Brain pericyte (primary cell): Measurements from ENCODE around the gene ZBTB8B.
"Not testable (repeated sequence)": the region's sequence is repeated elsewhere in the genome, so short reads cannot be mapped to it uniquely, and the experiment has no call there.

Experiments
- DNase-seq: peaks from one replicate; pipeline ENCODE4 v3.0.0-alpha.2; 2012; ENCODE audit warnings: low read depth, low spot score

ZBTB8B gene

GRCh38 chr1:32470431-32470830 lies 5.6 kb downstream of the ZBTB8B start:
- DNase-seq, result no peak

GRCh38 chr1:32470991-32471694 lies 6.3 kb downstream of the ZBTB8B start:
- no peak for DNase-seq

- DNase-seq, result no peak
These were observed 7.0 kb downstream of the ZBTB8B start for GRCh38 chr1:32471695-32472362.

GRCh38 chr1:32472966-32473365 lies 8.1 kb downstream of the ZBTB8B start:
- DNase-seq, result not testable (repeated sequence)

- no peak for DNase-seq
These were observed 10.1 kb downstream of the ZBTB8B start for GRCh38 chr1:32474954-32475353.

GRCh38 chr1:32480003-32480402 lies 15.1 kb downstream of the ZBTB8B start:
- no peak for DNase-seq

GRCh38 chr1:32480761-32481160 lies 15.9 kb downstream of the ZBTB8B start:
- DNase-seq, result no peak

- not testable (repeated sequence) for DNase-seq
These were observed 16.9 kb downstream of the ZBTB8B start for GRCh38 chr1:32481788-32482187.

GRCh38 chr1:32485554-32486255 lies 20.8 kb downstream of the ZBTB8B start:
- DNase-seq, result no peak

GRCh38 chr1:32486463-32487113 lies 21.7 kb downstream of the ZBTB8B start:
- no peak for DNase-seq

GRCh38 chr1:32487182-32487581 lies 22.3 kb downstream of the ZBTB8B start:
- DNase-seq, result no peak

- no peak for DNase-seq
These were observed 25.0 kb downstream of the ZBTB8B start for GRCh38 chr1:32489774-32490454.

- DNase-seq, result no peak
These were observed 26.5 kb downstream of the ZBTB8B start for GRCh38 chr1:32491386-32491785.

GRCh38 chr1:32494196-32494595 lies 29.3 kb downstream of the ZBTB8B start:
- no peak for DNase-seq

GRCh38 chr1:32494711-32495337 lies 30.0 kb downstream of the ZBTB8B start:
- DNase-seq, result no peak

- DNase-seq, result no peak
These were observed 31.3 kb downstream of the ZBTB8B start for GRCh38 chr1:32496127-32496526.

- no peak for DNase-seq
These were observed 33.9 kb downstream of the ZBTB8B start for GRCh38 chr1:32498751-32499150.

GRCh38 chr1:32500387-32501209 lies 35.7 kb downstream of the ZBTB8B start:
- DNase-seq, result no peak

- DNase-seq, result no peak
These were observed 37.0 kb downstream of the ZBTB8B start for GRCh38 chr1:32501865-32502264.

GRCh38 chr1:32503153-32503552 lies 38.3 kb downstream of the ZBTB8B start:
- DNase-seq, result no peak
